ENCODE data around the gene BCAT1. TPM values are rescaled to one million over a fixed set of nuclear protein-coding genes. Genes with fewer than 3 reads are reported as not detected.
"Not testable (repeated sequence)": the region's sequence is repeated elsewhere in the genome, so short reads cannot be mapped to it uniquely, and the experiment has no call there.

BCAT1 gene
- total RNA-seq, 3 donors from 2014 or later (not counting 1 experiment from before 2014, with no cell fraction given) = 0.61 to 4.4 (median 1.3) TPM

GRCh38 chr12:24966951-24967564 lies 18.2 kb upstream of the BCAT1 start:
- Histone ChIP-seq H3K4me1 (ENCODE audit: control insufficient read depth, insufficient read depth, low read length) (no peaks in the 10 kb centered on the region), H3K27me3 (ENCODE audit: control insufficient read depth, insufficient read depth, low read length) (no peaks in the 10 kb centered on the region), H3K27ac (ENCODE audit: low read length) (no peak overlapping the region), H3K4me3 (ENCODE audit: low read length) (no peak overlapping the region), H3K9me3 (ENCODE audit: control insufficient read depth, insufficient read depth, low read length) (no peaks in the 10 kb centered on the region), H3K36me3 (ENCODE audit: control insufficient read depth, insufficient read depth, low read length) (no peaks in the 10 kb centered on the region)
- peaks cover 3 to 6% of the 10 kb centered on the region in 2 donors for H3K9me3 Mint-ChIP-seq
- 90% methylated on average over 14 of the region's 15 CpGs for WGBS (ENCODE audit: insufficient coverage)
- H3K4me1 Mint-ChIP-seq = no peaks in the 10 kb centered on the region
- no peak overlapping the region for H3K27ac Mint-ChIP-seq
- intact Hi-C loops (cut with micrococcal nuclease) = no loop called here
- no peak for TF ChIP-seq CTCF (IDR thresholded peaks at IDR 0.05)
- H3K4me3 Mint-ChIP-seq = no peak overlapping the region
- DNase-seq (no peak), ATAC-seq (no peak)
- H3K27me3 Mint-ChIP-seq (ENCODE audit: low read depth in 2 of 2) = no peaks in the 10 kb centered on the region
- peaks cover 7% of the 10 kb centered on the region for H3K36me3 Mint-ChIP-seq

GRCh38 chr12:24964342-24964741 lies 15.4 kb upstream of the BCAT1 start:
- Mint-ChIP-seq H3K36me3 (peaks cover 7% of the 10 kb centered on the region), H3K27me3 (ENCODE audit: low read depth in 2 of 2) (peaks cover 0 to 8% of the 10 kb centered on the region in 2 donors), H3K9me3 (peaks cover 3 to 6% of the 10 kb centered on the region in 2 donors), H3K27ac (no peak overlapping the region), H3K4me1 (no peaks in the 10 kb centered on the region), H3K4me3 (no peak overlapping the region)
- H3K27ac ChIP-seq (ENCODE audit: low read length) = no peak overlapping the region
- no peaks in the 10 kb centered on the region for H3K27me3 ChIP-seq (ENCODE audit: control insufficient read depth, insufficient read depth, low read length)
- no peaks in the 10 kb centered on the region for H3K9me3 ChIP-seq (ENCODE audit: control insufficient read depth, insufficient read depth, low read length)
- no peak overlapping the region for H3K4me3 ChIP-seq (ENCODE audit: low read length)
- ATAC-seq (no peak), DNase-seq (no peak)
- no peaks in the 10 kb centered on the region for H3K36me3 ChIP-seq (ENCODE audit: control insufficient read depth, insufficient read depth, low read length)
- no peaks in the 10 kb centered on the region for H3K4me1 ChIP-seq (ENCODE audit: control insufficient read depth, insufficient read depth, low read length)
- intact Hi-C loops (cut with micrococcal nuclease) = no loop called here
- WGBS (ENCODE audit: insufficient coverage) = 59% methylated on average over 1 of the region's 1 CpG
- TF ChIP-seq CTCF (IDR thresholded peaks at IDR 0.05) = no peak

- H3K4me3 ChIP-seq (ENCODE audit: low read length) = no peak overlapping the region
- H3K27me3 ChIP-seq (ENCODE audit: control insufficient read depth, insufficient read depth, low read length) = no peaks in the 10 kb centered on the region
- no peak overlapping the region for H3K27ac ChIP-seq (ENCODE audit: low read length)
- H3K36me3 ChIP-seq (ENCODE audit: control insufficient read depth, insufficient read depth, low read length) = no peaks in the 10 kb centered on the region
- peaks cover 7% of the 10 kb centered on the region for H3K36me3 Mint-ChIP-seq
- H3K4me1 Mint-ChIP-seq = no peaks in the 10 kb centered on the region
- peaks cover 0 to 13% of the 10 kb centered on the region in 2 donors for H3K27me3 Mint-ChIP-seq (ENCODE audit: low read depth in 2 of 2)
- ATAC-seq = peak in 1 of 3 donors; percentile 29
- H3K9me3 ChIP-seq (ENCODE audit: control insufficient read depth, insufficient read depth, low read length) = no peaks in the 10 kb centered on the region
- no peak overlapping the region for H3K27ac Mint-ChIP-seq
- peak in 1 of 2 donors; percentile 36 for DNase-seq
- no peaks in the 10 kb centered on the region for H3K4me1 ChIP-seq (ENCODE audit: control insufficient read depth, insufficient read depth, low read length)
- H3K9me3 Mint-ChIP-seq = peaks cover 3 to 6% of the 10 kb centered on the region in 2 donors
- intact Hi-C loops (cut with micrococcal nuclease) = no loop called here
- 40% methylated on average over 2 of the region's 2 CpGs for WGBS (ENCODE audit: insufficient coverage)
- H3K4me3 Mint-ChIP-seq = no peak overlapping the region
- no peak for TF ChIP-seq CTCF (IDR thresholded peaks at IDR 0.05)
Measured at GRCh38 chr12:24960222-24960855, 11.4 kb upstream of the BCAT1 start.

GRCh38 chr12:24956351-24956750 lies 7.5 kb upstream of the BCAT1 start:
- H3K36me3 Mint-ChIP-seq; H3K27ac Mint-ChIP-seq; H3K27me3 ChIP-seq (ENCODE audit: control insufficient read depth, insufficient read depth, low read length); H3K4me1 ChIP-seq (ENCODE audit: control insufficient read depth, insufficient read depth, low read length); ATAC-seq; H3K4me3 ChIP-seq (ENCODE audit: low read length); H3K4me1 Mint-ChIP-seq; H3K36me3 ChIP-seq (ENCODE audit: control insufficient read depth, insufficient read depth, low read length); H3K4me3 Mint-ChIP-seq; H3K27ac ChIP-seq (ENCODE audit: low read length); intact Hi-C loops (cut with micrococcal nuclease); H3K9me3 Mint-ChIP-seq; H3K9me3 ChIP-seq (ENCODE audit: control insufficient read depth, insufficient read depth, low read length); DNase-seq: not testable (repeated sequence)
- 95% methylated on average over 5 of the region's 6 CpGs for WGBS (ENCODE audit: insufficient coverage)
- H3K27me3 Mint-ChIP-seq (ENCODE audit: low read depth in 2 of 2) = peaks cover 0 to 15% of the 10 kb centered on the region in 2 donors

Data from natural killer cell (primary cell).